Measurements from ENCODE around the gene ETFA.

ETFA gene

GRCh38 chr15:76173317-76173834, 137.9 kb downstream of the ETFA start:
- no peak overlapping the region for H3K4me3 ChIP-seq (ENCODE audit: low read depth, low read length)
- TF ChIP-seq CTCF (IDR thresholded peaks at IDR 0.05; ENCODE audit: borderline replicate concordance, insufficient read depth, low read depth, low read length): no peak

- TF ChIP-seq CTCF (IDR thresholded peaks at IDR 0.05; ENCODE audit: borderline replicate concordance, insufficient read depth, low read depth, low read length): no peak
- no peak overlapping the region for H3K4me3 ChIP-seq (ENCODE audit: low read depth, low read length)
Observed at GRCh38 chr15:76172782-76173181, 138.5 kb downstream of the ETFA start.

GRCh38 chr15:76169911-76170800, 141.1 kb downstream of the ETFA start:
- H3K4me3 ChIP-seq (ENCODE audit: low read depth, low read length): no peak overlapping the region
- TF ChIP-seq CTCF (IDR thresholded peaks at IDR 0.05; ENCODE audit: borderline replicate concordance, insufficient read depth, low read depth, low read length): no peak

DNA sequence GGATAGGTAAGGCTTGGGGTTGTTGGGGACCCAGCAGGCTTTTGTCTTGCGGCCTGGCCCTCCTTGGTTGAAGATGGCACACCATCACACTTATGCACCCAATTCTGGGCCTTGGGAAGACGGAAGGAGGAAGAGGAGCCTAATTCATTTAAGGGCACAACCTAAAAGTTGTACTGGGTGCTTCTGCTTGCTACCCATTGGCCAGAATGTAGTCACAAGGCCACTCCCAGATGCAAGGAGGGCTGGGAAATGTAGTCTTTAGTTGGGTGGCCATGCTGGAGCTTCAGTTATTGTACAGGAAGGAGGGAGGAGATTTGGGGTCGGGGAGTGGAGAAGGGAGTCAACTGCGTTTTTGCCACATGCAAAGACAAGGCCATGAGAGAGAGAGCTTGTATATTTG, 142.3 kb downstream of the ETFA start:
- no peak for TF ChIP-seq CTCF (IDR thresholded peaks at IDR 0.05; ENCODE audit: borderline replicate concordance, insufficient read depth, low read depth, low read length)
- H3K4me3 ChIP-seq (ENCODE audit: low read depth, low read length): no peak overlapping the region

DNA sequence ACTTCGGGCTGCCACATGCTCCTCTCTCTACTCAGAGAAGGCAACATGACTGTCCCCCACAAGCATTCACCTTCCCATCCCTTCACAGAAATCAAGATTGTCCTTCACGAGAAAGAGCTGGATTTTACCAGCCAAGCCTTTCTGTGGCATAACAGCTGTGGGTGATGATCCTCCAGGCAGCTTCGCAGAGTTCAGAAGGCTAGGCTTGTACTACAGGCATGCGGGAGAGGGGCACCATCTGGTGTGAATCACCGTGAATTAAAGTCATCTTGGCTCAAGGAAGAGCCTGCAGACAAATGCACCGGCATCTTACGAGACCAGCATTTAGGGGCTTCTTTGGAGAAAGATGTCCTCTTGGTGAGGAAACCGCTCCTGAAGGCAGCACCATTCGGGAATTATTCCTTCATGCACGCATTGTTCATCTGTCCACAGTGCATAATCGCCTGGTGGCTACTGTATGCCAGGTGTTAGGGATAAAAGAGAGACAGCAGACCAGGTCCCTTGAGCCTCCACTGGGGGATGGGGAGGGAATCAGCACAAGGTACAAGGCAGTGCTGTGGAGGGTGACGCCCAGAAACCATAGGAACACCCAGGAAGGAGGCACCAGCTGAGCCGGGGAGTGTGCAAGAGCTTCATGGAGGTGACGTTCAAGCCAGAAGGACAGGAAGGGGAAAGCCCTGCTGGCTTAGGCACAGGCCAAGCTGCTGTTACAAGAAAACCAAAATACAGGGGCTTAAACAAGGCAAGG, 142.9 kb downstream of the ETFA start:
- TF ChIP-seq CTCF (IDR thresholded peaks at IDR 0.05; ENCODE audit: borderline replicate concordance, insufficient read depth, low read depth, low read length): no peak
- no peak overlapping the region for H3K4me3 ChIP-seq (ENCODE audit: low read depth, low read length)

GRCh38 chr15:76165951-76166350, 145.3 kb downstream of the ETFA start:
- no peak for TF ChIP-seq CTCF (IDR thresholded peaks at IDR 0.05; ENCODE audit: borderline replicate concordance, insufficient read depth, low read depth, low read length)
- no peak overlapping the region for H3K4me3 ChIP-seq (ENCODE audit: low read depth, low read length)
